Fibroblast of the aortic adventitia (primary cell): ENCODE results near the gene SAMD4A. TPM values are rescaled to one million over a fixed set of nuclear protein-coding genes. Genes with fewer than 3 reads are reported as not detected.

Experiments
- DNase-seq: peaks from one replicate; pipeline ENCODE4 v3.0.0-alpha.2; 2010; ENCODE audit warnings: low read depth
- H3K4me3 ChIP-seq: 2 replicates; pipeline ENCODE4 v1.5.1; 2011; ENCODE audit warnings: low read depth, mild to moderate bottlenecking, control low read depth, low read length, moderate library complexity
- total RNA-seq: library from RNA; depleted of rRNA; stranded (reverse); fragments of >200 nt; gene quantifications from 2 replicates; pipeline ENCODE4 v1.2.3, GENCODE V29; 2012; ENCODE audit warnings: low replicate concordance
- TF ChIP-seq, protein P1 (sequence below): IDR thresholded peaks from 2 replicates; pipeline ENCODE4 v1.5.1; 2011; ENCODE audit warnings: mild to moderate bottlenecking, low read length, control low read depth, inconsistent platforms; ENCODE audit not compliant: insufficient read depth

The SAMD4A gene
- total RNA-seq, 1 donor, result 20.1 TPM

DNA sequence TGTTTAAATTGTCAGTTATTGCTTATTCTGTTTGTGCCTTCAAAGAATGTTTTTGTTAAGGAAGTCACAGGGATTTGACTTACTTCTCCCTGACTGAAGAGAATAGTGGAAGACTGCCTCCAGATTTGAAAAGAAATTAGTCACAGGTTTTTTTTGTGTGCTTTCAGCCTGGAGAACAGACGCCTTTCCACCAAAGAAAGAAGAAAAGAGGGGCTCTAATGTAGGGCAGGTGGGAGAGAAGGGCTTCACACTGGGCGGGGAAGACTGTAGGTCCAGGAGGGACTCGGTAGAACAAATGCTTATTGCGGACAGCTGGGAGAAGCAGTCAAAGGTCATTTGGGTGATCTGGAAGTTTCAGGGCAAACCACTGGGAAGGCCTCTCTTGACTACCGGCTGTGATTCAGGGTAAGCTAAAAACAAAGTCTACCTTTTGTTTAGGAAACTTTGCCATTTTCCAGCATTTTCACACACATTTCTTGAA, 76.8 kb downstream of the SAMD4A start:
- TF ChIP-seq, protein P1, sequence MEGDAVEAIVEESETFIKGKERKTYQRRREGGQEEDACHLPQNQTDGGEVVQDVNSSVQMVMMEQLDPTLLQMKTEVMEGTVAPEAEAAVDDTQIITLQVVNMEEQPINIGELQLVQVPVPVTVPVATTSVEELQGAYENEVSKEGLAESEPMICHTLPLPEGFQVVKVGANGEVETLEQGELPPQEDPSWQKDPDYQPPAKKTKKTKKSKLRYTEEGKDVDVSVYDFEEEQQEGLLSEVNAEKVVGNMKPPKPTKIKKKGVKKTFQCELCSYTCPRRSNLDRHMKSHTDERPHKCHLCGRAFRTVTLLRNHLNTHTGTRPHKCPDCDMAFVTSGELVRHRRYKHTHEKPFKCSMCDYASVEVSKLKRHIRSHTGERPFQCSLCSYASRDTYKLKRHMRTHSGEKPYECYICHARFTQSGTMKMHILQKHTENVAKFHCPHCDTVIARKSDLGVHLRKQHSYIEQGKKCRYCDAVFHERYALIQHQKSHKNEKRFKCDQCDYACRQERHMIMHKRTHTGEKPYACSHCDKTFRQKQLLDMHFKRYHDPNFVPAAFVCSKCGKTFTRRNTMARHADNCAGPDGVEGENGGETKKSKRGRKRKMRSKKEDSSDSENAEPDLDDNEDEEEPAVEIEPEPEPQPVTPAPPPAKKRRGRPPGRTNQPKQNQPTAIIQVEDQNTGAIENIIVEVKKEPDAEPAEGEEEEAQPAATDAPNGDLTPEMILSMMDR, result no peak
- DNase-seq, result no peak
- H3K4me3 ChIP-seq, result no peak overlapping the region

DNA sequence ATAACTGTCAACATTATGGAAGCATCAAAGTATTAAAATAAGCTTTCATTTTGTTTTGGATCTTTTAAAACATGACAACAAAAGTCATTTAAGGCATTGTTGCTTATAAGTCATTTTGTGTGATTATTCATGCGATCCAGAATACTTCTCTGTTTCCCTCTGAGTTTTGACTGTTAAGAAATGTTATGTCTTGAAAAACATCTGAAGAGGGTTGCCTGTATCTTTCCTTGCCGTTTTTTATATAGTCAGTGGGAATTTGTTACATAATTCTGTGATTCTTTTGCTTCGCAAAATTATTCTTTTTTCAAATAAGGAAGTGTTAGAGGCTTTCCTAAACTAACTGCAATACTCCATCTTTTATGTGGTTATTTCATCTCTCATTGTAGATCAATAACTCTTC, 78.7 kb downstream of the SAMD4A start:
- TF ChIP-seq, protein P1, result no peak
- no peak overlapping the region for H3K4me3 ChIP-seq
- DNase-seq, result no peak

- DNase-seq, result no peak
- TF ChIP-seq, protein P1, result no peak
- H3K4me3 ChIP-seq, result no peak overlapping the region
Measured at GRCh38 chr14:54646626-54647025, 79.7 kb downstream of the SAMD4A start.

DNA sequence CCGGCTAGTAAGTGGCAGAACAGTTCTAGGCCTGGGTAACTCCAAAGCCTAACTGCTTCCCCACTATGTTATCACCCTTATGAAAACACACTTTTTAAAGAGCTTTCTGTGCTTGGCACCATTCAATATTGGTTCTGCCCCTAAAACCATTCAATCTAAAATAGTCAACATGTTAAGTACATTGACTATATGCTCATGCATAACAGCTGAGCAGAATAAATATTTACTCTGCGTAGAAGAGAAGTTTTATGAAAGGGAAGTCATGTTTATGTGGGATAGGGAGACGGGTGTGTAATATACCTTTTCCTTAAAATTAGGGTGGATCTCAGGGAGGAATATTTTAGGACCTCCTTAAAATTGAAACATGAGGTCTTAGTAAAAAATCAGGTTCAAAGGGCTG, 80.5 kb downstream of the SAMD4A start:
- TF ChIP-seq, protein P1, result no peak
- H3K4me3 ChIP-seq, result no peak overlapping the region
- no peak for DNase-seq

DNA sequence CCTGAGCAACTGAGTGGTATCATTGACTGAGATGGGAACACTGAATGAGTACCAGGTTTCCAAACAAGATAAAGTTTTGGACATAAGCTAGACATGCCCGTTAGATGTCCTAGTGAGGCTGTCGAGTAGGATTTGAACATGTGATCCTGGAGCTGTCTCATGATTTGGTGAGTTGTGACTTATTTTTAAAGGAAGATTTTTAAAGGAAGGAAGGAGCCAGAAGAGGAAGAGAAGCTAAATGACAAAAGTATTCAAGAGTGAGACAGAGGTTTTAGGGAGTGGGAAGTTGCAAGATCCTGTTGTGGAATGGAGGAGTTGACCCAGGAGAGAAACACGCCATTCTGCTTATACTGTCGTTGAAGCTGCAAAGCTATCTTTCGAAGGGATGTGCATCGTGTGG, 82.1 kb downstream of the SAMD4A start:
- no peak for DNase-seq
- H3K4me3 ChIP-seq, result no peak overlapping the region
- TF ChIP-seq, protein P1, result no peak

GRCh38 chr14:54650331-54650958, 83.5 kb downstream of the SAMD4A start:
- DNase-seq, result peak; percentile 70
- peak overlapping the region; percentile 15 for H3K4me3 ChIP-seq
- TF ChIP-seq, protein P1, result no peak

DNA sequence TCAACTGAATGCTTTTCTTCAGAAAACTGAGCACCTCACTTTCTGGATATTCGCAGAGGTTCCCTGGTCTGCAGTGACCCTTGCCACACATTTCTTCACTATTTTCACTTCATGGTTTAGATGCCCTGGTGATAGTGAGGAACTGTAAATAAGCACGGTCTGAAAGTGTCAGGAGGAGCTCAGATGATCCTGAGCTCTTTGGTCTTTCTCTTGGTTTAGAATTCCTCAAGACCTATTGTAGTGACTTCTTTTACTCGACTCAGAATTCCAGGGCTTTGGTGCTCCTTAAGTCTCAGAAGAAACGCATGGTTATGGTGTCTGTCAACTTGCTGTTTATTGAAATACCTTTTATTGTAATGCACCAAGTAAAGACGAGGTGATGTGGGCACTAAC, 84.0 kb downstream of the SAMD4A start:
- no peak overlapping the region for H3K4me3 ChIP-seq
- TF ChIP-seq, protein P1, result no peak
- no peak for DNase-seq
